HG03442 (cell line): Measurements from ENCODE around the gene SH3RF1.

Source experiments
- ATAC-seq: cut with Tn5 transposase; IDR thresholded peaks from one replicate; pipeline ENCODE4 v1.9.1; 2021; ENCODE audit warnings: mild to moderate bottlenecking, moderate library complexity; ENCODE audit not compliant: unreplicated experiment

Gene SH3RF1

DNA sequence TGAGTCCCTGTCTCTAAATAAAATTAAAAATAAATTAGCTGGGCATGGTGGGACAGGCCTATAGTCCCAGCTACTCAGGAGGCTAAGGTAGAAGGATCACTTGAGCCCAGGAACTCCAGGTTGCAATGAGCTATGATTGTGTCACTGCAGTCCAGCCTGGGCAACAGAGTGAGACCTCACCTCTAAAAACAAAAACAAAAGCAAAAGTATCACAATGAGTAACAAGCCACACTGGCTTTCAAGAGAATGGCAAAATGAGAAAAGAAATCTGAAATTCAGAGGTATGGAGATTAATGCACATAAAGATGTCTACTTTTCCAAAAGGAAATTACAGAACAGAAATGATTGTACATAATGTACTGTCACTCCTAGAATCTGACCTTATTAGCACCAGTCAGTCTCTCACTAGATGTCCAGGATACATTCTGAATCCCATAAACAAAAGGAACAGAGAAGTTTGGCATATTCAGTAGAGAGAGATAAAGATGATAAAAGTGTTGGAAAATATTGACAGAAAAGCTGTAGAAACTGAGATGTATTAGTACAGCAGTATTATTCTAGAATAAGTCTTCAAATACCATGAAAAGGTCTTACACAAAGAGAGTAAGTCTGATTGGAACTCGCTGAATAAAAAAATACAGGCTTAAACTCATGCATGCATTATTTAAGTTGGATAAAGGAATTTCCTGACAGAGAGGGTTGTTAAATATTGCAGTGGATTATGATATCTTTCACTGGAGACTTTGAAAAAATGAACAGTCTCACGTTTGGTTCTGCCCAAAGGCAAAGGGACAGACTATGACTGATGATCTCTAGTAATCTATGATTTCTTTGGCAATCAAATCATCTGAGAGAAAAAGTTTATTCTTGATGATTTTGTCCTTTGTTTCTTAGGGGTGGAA, 102.5 kb downstream of the SH3RF1 start:
- peak; percentile 96 for ATAC-seq

DNA sequence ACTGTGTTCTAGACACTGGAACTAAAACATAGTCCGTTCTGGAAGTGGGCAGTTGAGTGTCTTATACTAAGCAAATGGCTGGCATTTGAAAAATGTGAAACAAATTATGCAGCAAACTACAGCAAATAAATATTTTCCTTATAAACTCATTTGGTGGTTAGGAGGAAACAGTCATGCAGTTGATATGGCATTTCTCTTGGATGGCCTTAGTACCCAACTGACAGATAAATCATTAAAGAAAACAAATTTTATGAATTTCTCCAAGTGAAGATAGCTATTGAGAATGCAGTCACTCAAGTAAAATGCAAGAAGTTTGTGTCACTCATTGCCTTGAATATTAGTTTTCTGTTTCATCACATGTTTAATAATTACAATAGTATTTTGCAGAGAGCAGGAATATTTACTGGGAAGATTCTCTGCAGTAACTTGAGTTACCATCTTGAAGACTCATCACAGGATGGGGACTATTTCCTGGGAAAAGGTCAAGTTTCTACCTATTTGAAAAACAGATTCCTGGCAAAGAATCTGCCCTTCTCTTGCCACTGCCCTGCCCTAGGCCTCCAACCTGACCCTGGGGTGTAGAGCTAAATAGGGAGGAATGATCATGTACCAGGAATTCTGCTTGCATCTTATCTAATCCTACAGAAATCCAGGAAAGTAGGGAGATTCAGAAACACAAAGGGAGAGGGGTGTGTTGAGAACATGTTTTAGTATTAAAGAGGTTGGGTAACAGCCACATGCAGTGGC, 105.9 kb downstream of the SH3RF1 start:
- no peak for ATAC-seq

DNA sequence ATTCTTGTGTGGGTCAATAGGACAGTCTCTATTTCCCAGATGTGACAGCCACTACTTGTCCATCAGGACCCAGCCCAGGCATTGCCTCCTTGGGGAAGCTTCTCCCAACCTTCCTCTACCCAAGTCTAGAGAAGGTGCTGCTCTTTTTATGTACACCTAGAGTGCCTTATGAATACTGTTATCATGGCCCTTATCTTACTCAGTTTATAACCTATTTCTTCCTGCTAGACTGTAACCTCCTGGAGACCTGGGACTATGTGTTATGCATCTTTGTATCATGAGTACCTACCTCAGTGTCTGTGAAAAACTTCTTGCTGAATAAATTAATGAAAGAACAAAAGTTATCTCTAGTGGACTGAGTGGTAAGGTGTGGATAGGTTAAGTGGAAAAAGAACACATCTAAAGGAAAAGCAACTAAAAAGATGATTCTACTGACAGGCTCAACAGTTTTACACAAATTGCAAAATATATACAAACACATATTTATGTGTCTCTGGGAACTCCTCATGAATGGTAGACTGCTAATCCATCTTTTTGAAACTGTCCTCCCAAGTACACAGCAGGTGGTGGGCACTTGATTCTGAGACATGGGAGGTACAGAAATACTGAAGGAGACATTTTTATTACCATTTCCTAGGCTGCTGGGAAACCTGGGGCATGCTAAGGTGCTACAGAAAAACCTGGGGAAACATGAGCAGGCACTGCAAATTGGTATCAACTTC, 106.6 kb downstream of the SH3RF1 start:
- no peak for ATAC-seq

DNA sequence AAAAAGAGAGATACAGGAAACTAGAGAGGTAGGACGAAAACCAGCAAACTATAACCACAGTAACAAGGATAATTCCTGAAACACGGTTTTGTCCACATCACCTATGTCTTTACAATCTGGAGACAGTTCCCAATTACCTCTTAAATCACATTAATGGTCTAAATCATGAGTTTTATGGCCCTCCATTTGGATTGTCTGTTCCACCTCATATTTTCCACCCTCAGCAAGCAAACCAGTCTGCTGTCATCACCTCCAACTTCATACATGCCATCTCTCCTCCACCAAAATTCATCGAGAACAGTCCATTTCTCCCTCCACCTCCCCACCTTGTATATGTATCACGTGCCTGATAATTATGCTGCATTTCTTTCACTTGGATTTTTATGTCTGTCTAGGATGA, 107.3 kb downstream of the SH3RF1 start:
- no peak for ATAC-seq

GRCh38 chr4:169160825-169161224, 109.9 kb downstream of the SH3RF1 start:
- ATAC-seq: no peak

DNA sequence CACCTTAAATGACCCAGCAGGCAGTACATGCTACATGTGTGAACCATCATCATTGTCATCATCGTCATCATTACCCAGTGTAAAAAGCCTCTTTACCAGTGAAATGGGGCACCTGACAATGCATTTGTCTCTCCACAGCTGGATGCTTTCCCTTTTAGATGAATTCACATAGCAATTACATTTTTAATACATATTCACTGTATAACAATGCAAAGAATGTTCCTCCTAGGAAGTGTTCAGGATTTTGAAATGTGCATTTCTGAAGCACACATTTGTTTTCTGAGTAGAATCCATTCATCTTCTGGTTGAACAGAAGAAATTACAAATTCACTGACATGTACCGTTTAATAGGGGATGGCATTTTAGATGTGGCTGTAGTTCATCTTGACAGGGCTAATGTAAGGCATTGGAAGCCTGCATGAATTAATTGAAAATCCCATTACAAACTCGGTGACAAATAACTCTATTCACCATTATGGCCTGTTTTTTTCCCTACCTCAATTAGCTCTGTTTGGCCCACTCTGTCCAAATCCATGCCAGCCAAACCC, 111.1 kb downstream of the SH3RF1 start:
- ATAC-seq: no peak

DNA sequence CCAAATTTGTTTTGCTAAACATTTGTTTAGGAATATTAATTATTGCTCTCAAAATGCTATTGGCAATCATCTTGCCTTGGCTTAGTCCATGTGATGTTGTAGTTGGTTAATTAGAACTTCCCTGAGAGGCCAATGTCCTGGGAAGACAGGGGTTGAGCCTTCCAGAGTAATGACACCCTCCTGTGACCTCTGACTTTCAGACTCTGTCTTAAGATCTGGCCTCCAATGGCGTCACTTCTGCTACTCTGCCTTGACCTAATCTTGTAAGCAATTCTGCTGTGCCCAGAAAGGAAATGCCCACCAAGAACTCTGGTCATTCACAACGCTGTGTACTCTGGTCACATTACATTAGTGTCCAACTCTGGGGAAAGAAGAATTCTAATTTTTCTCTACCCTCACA, 111.9 kb downstream of the SH3RF1 start:
- ATAC-seq: no peak

- no peak for ATAC-seq
These were observed 112.7 kb downstream of the SH3RF1 start for GRCh38 chr4:169158046-169158445.

- no peak for ATAC-seq
These were observed 114.4 kb downstream of the SH3RF1 start for GRCh38 chr4:169156392-169156791.

DNA sequence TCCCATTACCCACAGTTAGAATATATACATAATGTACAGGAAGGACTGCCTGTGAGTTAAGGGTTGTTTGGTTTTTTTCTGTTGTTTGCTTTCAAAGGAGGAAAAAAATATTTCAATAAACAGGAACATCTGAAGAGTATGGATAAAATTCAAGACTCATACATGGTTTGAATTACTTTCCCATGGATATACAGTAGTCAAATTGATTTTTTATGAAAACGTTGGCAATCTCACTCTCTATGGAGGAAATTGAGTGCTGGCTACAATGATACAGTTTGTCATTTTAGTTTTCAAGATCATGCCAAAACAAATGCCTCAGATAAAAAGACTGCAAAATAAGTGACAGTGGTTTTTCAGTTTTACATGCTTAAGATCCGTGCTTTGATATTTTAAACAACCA, 116.6 kb downstream of the SH3RF1 start:
- ATAC-seq: no peak

DNA sequence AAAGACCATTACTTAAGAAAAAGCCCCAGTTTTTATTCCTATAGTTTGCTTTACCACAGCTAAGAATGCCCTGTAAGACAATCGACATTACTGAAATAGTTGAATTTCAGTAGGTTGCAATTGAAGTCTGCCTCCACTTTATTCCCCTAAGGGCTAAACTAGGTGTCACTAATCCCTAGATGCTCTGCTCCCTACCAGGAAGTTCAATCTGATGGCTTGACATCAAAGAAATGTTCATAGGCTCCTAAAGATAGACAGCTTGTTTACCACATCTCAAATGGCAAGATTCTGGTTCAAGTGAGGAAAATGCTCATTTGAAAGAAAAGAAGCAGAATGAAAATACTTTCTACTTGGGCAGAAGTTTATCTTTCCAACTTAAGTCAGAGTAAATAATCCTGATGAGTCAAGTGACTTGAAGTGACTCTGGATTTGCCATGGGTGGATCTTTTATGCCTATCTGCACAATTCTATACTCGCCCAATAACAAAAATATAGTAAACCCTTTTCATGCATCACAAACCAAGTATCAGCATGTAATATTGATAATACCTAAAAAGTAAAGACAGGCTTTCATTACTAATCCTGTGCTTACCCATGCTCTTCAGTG, 117.2 kb downstream of the SH3RF1 start:
- ATAC-seq: no peak

GRCh38 chr4:169152899-169153298, 117.9 kb downstream of the SH3RF1 start:
- ATAC-seq: no peak

DNA sequence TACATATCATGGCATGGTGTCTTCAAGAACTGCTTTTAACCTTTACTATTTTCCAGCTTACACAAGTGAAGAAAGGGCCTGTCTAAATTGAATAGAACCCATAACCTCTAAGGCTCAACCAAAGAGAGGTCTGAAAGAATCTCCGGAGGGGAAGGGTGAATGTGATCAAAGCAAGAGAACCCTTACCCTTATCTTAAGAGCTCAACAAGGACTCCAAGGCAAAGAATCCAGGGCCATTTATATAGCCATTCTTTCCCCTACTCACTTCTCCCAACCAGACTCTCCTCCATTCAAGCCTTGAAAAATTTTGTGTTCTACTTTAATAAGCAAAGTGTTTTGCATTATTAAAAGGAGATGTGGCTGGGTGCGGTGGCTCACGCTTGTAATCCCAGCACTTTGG, 118.7 kb downstream of the SH3RF1 start:
- no peak for ATAC-seq

GRCh38 chr4:169151671-169152070, 119.1 kb downstream of the SH3RF1 start:
- ATAC-seq: no peak

DNA sequence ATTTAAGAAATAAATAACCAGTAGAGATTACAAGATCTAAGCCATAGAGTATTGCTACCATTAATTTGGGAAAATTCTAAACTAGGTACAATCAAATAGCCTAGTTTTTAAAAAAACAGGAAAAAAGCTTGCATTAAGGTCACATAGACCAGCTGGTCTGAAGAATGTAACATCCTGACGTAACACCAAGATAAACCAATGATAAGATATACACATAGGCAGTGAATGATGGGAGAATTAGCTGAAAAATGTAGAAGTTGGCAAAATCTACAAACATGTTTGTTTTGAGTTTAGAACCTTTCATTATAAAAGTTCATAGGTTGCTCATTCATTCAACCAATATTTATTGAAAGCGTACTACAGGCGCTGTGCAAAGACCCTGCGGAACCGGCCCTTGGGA, 120.0 kb downstream of the SH3RF1 start:
- ATAC-seq: no peak

DNA sequence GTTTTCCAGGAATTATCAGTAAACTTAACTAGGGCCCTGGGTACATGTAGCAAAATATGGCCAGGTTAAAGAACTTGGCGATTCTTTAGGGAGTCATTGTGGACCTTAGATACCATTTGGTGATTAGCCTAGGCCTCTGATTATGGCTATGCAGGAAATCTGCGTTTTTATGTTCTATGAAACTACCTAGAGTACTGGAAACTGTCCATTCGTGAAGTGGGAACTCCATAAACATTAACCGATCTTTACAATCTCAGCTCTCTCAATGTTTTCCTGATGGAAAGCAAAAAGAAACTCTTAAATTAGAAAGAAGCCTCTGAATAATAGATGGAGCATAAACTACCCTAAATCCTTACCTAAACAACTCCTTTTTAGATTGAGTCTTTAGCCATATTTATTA, 121.9 kb downstream of the SH3RF1 start:
- no peak for ATAC-seq

DNA sequence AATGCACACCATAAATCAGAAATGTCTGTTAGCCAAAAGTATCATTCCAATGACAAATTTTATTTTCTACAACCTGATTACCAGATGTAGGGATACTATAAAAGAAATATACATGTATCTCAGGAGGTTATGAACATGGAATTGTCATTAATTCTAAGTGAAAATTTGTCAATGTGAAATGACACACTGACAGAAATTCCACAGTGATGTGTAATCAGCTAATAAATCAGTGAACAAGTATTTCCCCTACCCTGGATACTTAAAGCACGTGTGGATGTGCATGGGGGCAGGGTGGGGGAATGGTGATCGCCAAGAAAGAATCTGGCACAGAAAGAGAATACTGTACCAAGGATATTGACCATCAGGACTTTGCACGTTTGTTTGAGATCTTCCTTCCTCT, 123.6 kb downstream of the SH3RF1 start:
- ATAC-seq: no peak

- no peak for ATAC-seq
These were observed 126.6 kb downstream of the SH3RF1 start for GRCh38 chr4:169144061-169144600.

DNA sequence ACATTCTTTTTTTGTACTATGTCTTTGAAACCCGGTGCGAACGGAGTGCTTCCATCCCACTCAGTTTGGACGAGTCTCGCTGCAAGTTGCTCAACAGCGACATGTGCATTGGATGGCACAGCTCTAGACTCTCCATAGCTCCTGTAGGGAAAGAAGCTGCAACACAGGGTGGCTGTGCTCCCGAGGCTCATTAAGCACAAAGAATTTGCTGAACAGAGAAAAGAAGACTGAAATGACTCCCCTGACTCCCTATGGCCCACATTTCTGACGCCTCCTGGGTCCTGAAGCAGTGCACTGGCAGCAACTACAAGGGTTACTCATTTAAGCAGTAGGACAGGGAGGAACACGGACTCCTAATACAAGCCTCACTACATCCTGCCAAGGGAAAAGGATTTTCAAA, 127.4 kb downstream of the SH3RF1 start:
- no peak for ATAC-seq

GRCh38 chr4:169142906-169143305, 127.8 kb downstream of the SH3RF1 start:
- no peak for ATAC-seq

DNA sequence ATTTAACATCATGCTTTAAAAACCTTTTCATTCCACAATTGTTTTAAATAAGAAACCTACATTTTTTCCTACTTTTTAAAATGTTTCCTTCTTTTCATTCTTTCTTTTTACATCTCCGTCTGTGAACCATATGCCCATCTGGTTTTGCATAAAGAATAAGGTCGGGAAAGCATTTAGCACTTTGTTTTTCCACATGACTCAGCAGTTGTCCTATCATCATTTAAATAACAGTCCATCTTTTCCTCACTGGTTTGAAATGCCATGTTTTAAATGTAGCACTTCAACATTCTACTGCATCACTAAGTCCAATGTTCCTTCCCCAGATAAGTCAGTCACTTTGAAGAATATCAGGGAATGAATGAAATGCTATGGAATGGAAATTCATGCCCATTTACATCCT, 128.4 kb downstream of the SH3RF1 start:
- no peak for ATAC-seq
